Stimulated activated CD4-positive, alpha-beta T cell treated with anti-CD3 and anti-CD28 coated beads, Interleukin-1b, Interleukin-23, amount 100 ng/mL, for 24 hours (primary cell): Measurements from ENCODE around the gene PLA2G3.
"Not testable (repeated sequence)": the region's sequence is repeated elsewhere in the genome, so short reads cannot be mapped to it uniquely, and the experiment has no call there.

Experiments used
- DNase-seq, 4 experiments: peaks; one replicate each; pipeline ENCODE4 v3.0.0-alpha.2; 2020; ENCODE audit warnings: low read depth in 4 of 4, low spot score in 1 of 4

Gene PLA2G3

GRCh38 chr22:31139866-31140716, at the start of gene PLA2G3:
Gene PLA2G3 (minus strand): TSS chr22:31140508. CDS start chr22:31140354, 154 bp downstream.
- no peak for DNase-seq

GRCh38 chr22:31187627-31188026, 47.3 kb upstream of the PLA2G3 start:
- DNase-seq: no peak

- DNase-seq: no peak
Measured at GRCh38 chr22:31185056-31185455, 44.7 kb upstream of the PLA2G3 start.

- no peak for DNase-seq
Measured at GRCh38 chr22:31184015-31184414, 43.7 kb upstream of the PLA2G3 start.

- no peak for DNase-seq
Measured at GRCh38 chr22:31179345-31179744, 39.0 kb upstream of the PLA2G3 start.

- no peak for DNase-seq
Measured at GRCh38 chr22:31178859-31179258, 38.6 kb upstream of the PLA2G3 start.

GRCh38 chr22:31177420-31178162, 37.3 kb upstream of the PLA2G3 start:
- no peak for DNase-seq

GRCh38 chr22:31176923-31177322, 36.6 kb upstream of the PLA2G3 start:
- no peak for DNase-seq

GRCh38 chr22:31173386-31174145, 33.3 kb upstream of the PLA2G3 start:
- no peak for DNase-seq

- not testable (repeated sequence) for DNase-seq
Measured at GRCh38 chr22:31171734-31172133, 31.4 kb upstream of the PLA2G3 start.

GRCh38 chr22:31170971-31171370, 30.7 kb upstream of the PLA2G3 start:
- DNase-seq: no peak

- DNase-seq: no peak
Measured at GRCh38 chr22:31162015-31162765, 21.9 kb upstream of the PLA2G3 start.

GRCh38 chr22:31161386-31161785, 21.1 kb upstream of the PLA2G3 start:
- no peak for DNase-seq

- no peak for DNase-seq
Measured at GRCh38 chr22:31160328-31160978, 20.1 kb upstream of the PLA2G3 start.

- no peak for DNase-seq
Measured at GRCh38 chr22:31155422-31155821, 15.1 kb upstream of the PLA2G3 start.

GRCh38 chr22:31154975-31155374, 14.7 kb upstream of the PLA2G3 start:
- DNase-seq: no peak

- no peak for DNase-seq
Measured at GRCh38 chr22:31153357-31153756, 13.0 kb upstream of the PLA2G3 start.

GRCh38 chr22:31151872-31152271, 11.6 kb upstream of the PLA2G3 start:
- no peak for DNase-seq

GRCh38 chr22:31150615-31151014, 10.3 kb upstream of the PLA2G3 start:
- no peak for DNase-seq

- DNase-seq: no peak
Measured at GRCh38 chr22:31148953-31149627, 8.8 kb upstream of the PLA2G3 start.
